ENCODE measurements around the gene STPG3. TPM values are rescaled to one million over a fixed set of nuclear protein-coding genes. Genes with fewer than 3 reads are reported as not detected.

Gene STPG3
- total and polyA plus RNA-seq, 9 of the 15 experiments (the other 6 are each of a cell fraction or from before 2014, with no cell fraction given), result not detected

DNA sequence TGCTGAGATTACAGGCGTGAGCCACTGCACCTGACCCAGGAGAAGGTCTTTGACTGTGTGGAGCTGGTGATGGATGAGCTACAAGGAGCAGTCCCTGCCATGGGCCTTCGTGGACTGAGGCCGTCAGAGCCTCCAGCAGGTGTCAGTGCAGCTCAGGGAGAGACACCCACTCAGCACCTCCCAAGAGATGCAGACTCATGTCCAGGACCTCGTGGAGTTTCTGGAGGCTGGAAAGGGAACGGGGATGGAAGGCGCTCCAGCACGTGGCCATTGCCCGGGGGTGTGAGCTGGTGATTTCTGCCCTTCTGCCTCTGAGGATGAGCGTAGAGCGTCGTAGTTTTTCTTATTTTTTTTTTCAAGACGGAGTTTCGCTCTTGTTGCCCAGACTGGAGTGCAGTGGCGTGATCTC, 35.9 kb downstream of the STPG3 start (continued):
- TF ChIP-seq NR2C1 (IDR thresholded peaks at IDR 0.05), result no peak
- TF ChIP-seq NR2C1 (tag; IDR thresholded peaks at IDR 0.05), result no peak
- no peak for TF ChIP-seq NR3C1 (CRISPR knock-in tag; IDR thresholded peaks at IDR 0.05)
- TF ChIP-seq, protein P1, sequence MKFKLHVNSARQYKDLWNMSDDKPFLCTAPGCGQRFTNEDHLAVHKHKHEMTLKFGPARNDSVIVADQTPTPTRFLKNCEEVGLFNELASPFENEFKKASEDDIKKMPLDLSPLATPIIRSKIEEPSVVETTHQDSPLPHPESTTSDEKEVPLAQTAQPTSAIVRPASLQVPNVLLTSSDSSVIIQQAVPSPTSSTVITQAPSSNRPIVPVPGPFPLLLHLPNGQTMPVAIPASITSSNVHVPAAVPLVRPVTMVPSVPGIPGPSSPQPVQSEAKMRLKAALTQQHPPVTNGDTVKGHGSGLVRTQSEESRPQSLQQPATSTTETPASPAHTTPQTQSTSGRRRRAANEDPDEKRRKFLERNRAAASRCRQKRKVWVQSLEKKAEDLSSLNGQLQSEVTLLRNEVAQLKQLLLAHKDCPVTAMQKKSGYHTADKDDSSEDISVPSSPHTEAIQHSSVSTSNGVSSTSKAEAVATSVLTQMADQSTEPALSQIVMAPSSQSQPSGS (CRISPR knock-in tag; IDR thresholded peaks at IDR 0.05), result no peak
- TF ChIP-seq ZNF23 (CRISPR knock-in tag; IDR thresholded peaks at IDR 0.05), result no peak
- TF ChIP-seq KLF6 (CRISPR knock-in tag; IDR thresholded peaks at IDR 0.05; ENCODE audit: borderline replicate concordance), result no peak
- no peak for TF ChIP-seq JUNB (CRISPR knock-in tag; conservative IDR thresholded peaks at IDR 0.05)
- TF ChIP-seq ZNF140 (CRISPR knock-in tag; IDR thresholded peaks at IDR 0.05), result no peak
- TF ChIP-seq, protein P2, sequence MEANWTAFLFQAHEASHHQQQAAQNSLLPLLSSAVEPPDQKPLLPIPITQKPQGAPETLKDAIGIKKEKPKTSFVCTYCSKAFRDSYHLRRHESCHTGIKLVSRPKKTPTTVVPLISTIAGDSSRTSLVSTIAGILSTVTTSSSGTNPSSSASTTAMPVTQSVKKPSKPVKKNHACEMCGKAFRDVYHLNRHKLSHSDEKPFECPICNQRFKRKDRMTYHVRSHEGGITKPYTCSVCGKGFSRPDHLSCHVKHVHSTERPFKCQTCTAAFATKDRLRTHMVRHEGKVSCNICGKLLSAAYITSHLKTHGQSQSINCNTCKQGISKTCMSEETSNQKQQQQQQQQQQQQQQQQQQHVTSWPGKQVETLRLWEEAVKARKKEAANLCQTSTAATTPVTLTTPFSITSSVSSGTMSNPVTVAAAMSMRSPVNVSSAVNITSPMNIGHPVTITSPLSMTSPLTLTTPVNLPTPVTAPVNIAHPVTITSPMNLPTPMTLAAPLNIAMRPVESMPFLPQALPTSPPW (CRISPR knock-in tag; IDR thresholded peaks at IDR 0.05), result no peak
- TF ChIP-seq ZC3H8 (IDR thresholded peaks at IDR 0.05), result no peak
- peak in 1 of 2 experiments; percentile 53; a peak in 1 of 4 replicates for TF ChIP-seq HDAC1 (IDR thresholded peaks at IDR 0.05)
- peak; percentile 48 for TF ChIP-seq MEIS2 (IDR thresholded peaks at IDR 0.05; ENCODE audit: partially characterized antibody)
- no peak for TF ChIP-seq ZFP30 (CRISPR knock-in tag; IDR thresholded peaks at IDR 0.05; ENCODE audit: borderline replicate concordance)
- 0 out of 2 replicates have a peak, but pooled peaks have one; percentile 6 for TF ChIP-seq HCFC1 (IDR thresholded peaks at IDR 0.05; ENCODE audit: low read depth, low read length)
- TF ChIP-seq ARNT (IDR thresholded peaks at IDR 0.05), result no peak
- TF ChIP-seq, protein P3, sequence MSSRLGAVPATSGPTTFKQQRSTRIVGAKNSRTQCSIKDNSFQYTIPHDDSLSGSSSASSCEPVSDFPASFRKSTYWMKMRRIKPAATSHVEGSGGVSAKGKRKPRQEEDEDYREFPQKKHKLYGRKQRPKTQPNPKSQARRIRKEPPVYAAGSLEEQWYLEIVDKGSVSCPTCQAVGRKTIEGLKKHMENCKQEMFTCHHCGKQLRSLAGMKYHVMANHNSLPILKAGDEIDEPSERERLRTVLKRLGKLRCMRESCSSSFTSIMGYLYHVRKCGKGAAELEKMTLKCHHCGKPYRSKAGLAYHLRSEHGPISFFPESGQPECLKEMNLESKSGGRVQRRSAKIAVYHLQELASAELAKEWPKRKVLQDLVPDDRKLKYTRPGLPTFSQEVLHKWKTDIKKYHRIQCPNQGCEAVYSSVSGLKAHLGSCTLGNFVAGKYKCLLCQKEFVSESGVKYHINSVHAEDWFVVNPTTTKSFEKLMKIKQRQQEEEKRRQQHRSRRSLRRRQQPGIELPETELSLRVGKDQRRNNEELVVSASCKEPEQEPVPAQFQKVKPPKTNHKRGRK (tag; IDR thresholded peaks at IDR 0.05), result no peak
- TF ChIP-seq, protein P4, sequence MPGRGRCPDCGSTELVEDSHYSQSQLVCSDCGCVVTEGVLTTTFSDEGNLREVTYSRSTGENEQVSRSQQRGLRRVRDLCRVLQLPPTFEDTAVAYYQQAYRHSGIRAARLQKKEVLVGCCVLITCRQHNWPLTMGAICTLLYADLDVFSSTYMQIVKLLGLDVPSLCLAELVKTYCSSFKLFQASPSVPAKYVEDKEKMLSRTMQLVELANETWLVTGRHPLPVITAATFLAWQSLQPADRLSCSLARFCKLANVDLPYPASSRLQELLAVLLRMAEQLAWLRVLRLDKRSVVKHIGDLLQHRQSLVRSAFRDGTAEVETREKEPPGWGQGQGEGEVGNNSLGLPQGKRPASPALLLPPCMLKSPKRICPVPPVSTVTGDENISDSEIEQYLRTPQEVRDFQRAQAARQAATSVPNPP (IDR thresholded peaks at IDR 0.05; ENCODE audit: borderline replicate concordance, insufficient read depth, insufficient read length), result no peak
- no peak for TF ChIP-seq POU5F1 (IDR thresholded peaks at IDR 0.05; ENCODE audit: borderline replicate concordance, low read depth, low read length, partially characterized antibody)
- no peak for TF ChIP-seq RBM17 (IDR thresholded peaks at IDR 0.05; ENCODE audit: borderline replicate concordance, low read depth, low read length)
- TF ChIP-seq POLR3A (IDR thresholded peaks at IDR 0.05; ENCODE audit: borderline replicate concordance, extremely low read depth, insufficient read depth, insufficient read length), result no peak
- no peak for TF ChIP-seq LCOR (CRISPR knock-in tag; IDR thresholded peaks at IDR 0.05)
- TF ChIP-seq RBM15 (IDR thresholded peaks at IDR 0.05; ENCODE audit: insufficient read depth, low read length), result no peak
- TF ChIP-seq MLLT1 (IDR thresholded peaks at IDR 0.05), result no peak
